HepG2 (cell line): Measurements from ENCODE around the gene ECSIT. TPM values are rescaled to one million over a fixed set of nuclear protein-coding genes. Genes with fewer than 3 reads are reported as not detected.

Experiments
- AGO1 ChIP-seq: fragments of 200-400 bp; formaldehyde crosslinking; IDR thresholded peaks from 2 replicates; pipeline ENCODE4 v1.6.1; 2017; ENCODE audit warnings: mild to moderate bottlenecking, low read depth, low read length, moderate library complexity; ENCODE audit not compliant: poor library complexity, severe bottlenecking
- KMT2A ChIP-seq: sonication (generic); formaldehyde crosslinking; IDR thresholded peaks from 2 replicates; pipeline ENCODE4 v1.4.0; 2020; ENCODE audit warnings: missing genetic modification reagents
- MAFF ChIP-seq: IDR thresholded peaks from 2 replicates; pipeline ENCODE4 v1.6.1; 2011; ENCODE audit warnings: low read depth, low read length, improper control_type of control experiment
- MED8 ChIP-seq: sonication (generic); formaldehyde crosslinking; IDR thresholded peaks from 2 replicates; pipeline ENCODE4 v1.8.1; 2023; ENCODE audit warnings: mild to moderate bottlenecking, missing genetic modification reagents; ENCODE audit not compliant: insufficient replicate concordance
- MIER3 ChIP-seq: IDR thresholded peaks from 2 replicates; pipeline ENCODE4 v1.6.1; 2016; ENCODE audit warnings: missing compliant biosample characterization, borderline replicate concordance
- PCBP1 ChIP-seq: fragments of 200-400 bp; formaldehyde crosslinking; IDR thresholded peaks from 2 replicates; pipeline ENCODE4 v1.6.1; 2017; ENCODE audit warnings: mild to moderate bottlenecking, low read depth, low read length, borderline replicate concordance
- PREB ChIP-seq: sonication (generic); formaldehyde crosslinking; IDR thresholded peaks from 2 replicates; pipeline ENCODE4 v1.4.0; 2020; ENCODE audit warnings: missing genetic modification reagents
- RELA ChIP-seq: sonication (generic); formaldehyde crosslinking; IDR thresholded peaks from 2 replicates; pipeline ENCODE4 v1.4.0; 2020; ENCODE audit warnings: missing genetic modification reagents
- SNAPC4 ChIP-seq: sonication (generic); formaldehyde crosslinking; IDR thresholded peaks from 2 replicates; pipeline ENCODE4 v1.4.0; 2020; ENCODE audit warnings: mild to moderate bottlenecking, missing genetic modification reagents
- TAF15 ChIP-seq: fragments of 200-400 bp; formaldehyde crosslinking; IDR thresholded peaks from one replicate; pipeline ENCODE4 v1.6.1; 2018; ENCODE audit warnings: mild to moderate bottlenecking, low read depth, low read length; ENCODE audit not compliant: poor library complexity, severe bottlenecking
- XBP1 ChIP-seq: sonication (generic); formaldehyde crosslinking; IDR thresholded peaks from 2 replicates; pipeline ENCODE4 v1.5.0; 2020; ENCODE audit warnings: missing genetic modification reagents
- ZKSCAN8 ChIP-seq: IDR thresholded peaks from 2 replicates; pipeline ENCODE4 v1.6.1; 2016; ENCODE audit warnings: borderline replicate concordance, missing genetic modification reagents, missing compliant biosample characterization
- ZMYM4 ChIP-seq: sonication (generic); formaldehyde crosslinking; IDR thresholded peaks from 2 replicates; pipeline ENCODE4 v1.8.1; 2023; ENCODE audit warnings: mild to moderate bottlenecking, missing genetic modification reagents
- ZNF124 ChIP-seq: sonication (generic); formaldehyde crosslinking; IDR thresholded peaks from 2 replicates; pipeline ENCODE4 v1.4.0; 2020; ENCODE audit warnings: missing genetic modification reagents
- ZNF251 ChIP-seq: sonication (generic); formaldehyde crosslinking; IDR thresholded peaks from 2 replicates; pipeline ENCODE4 v1.9.0; 2021; ENCODE audit warnings: mild to moderate bottlenecking, missing genetic modification reagents
- ZNF597 ChIP-seq: sonication (generic); formaldehyde crosslinking; IDR thresholded peaks from 2 replicates; pipeline ENCODE4 v1.5.0; 2020; ENCODE audit warnings: missing genetic modification reagents
- ZNF615 ChIP-seq: sonication (generic); formaldehyde crosslinking; IDR thresholded peaks from 2 replicates; pipeline ENCODE4 v1.5.0; 2020; ENCODE audit warnings: mild to moderate bottlenecking, missing genetic modification reagents, borderline replicate concordance
- ZNF781 ChIP-seq: sonication (generic); formaldehyde crosslinking; IDR thresholded peaks from 2 replicates; pipeline ENCODE4 v1.5.1; 2020; ENCODE audit warnings: borderline replicate concordance, mild to moderate bottlenecking, missing genetic modification reagents; ENCODE audit errors: not compliant biosample characterization
- polyA plus RNA-seq, 8 experiments: library from polyadenylated mRNA; depleted of rRNA in 3 of 8; stranded (reverse) in 7 of 8; unstranded in 1 of 8; fragments of >200 nt; fragmentation: Illumina TruSeq in 4 of 8; extraction: Trizol in 4 of 8; gene quantifications; 2 replicates each; pipeline versions ENCODE4 v1.2.1 to v1.2.3, GENCODE V29; 2011 to 2016; ENCODE audit warnings: low read depth in 4 of 8, missing spikeins in 1 of 8, mixed read lengths in 1 of 8; ENCODE audit not compliant: insufficient read depth in 1 of 8
- total RNA-seq, 5 experiments: library from RNA; depleted of rRNA; stranded (reverse); fragments of >200 nt; fragmentation: Illumina TruSeq; extraction: Trizol; gene quantifications; 2 replicates each; pipeline ENCODE4 v1.2.3, GENCODE V29; 2016; ENCODE audit warnings: low read depth in 1 of 5
- TF ChIP-seq, protein P1 (sequence below): sonication (generic); formaldehyde crosslinking; IDR thresholded peaks from 2 replicates; pipeline ENCODE4 v1.4.0; 2020; ENCODE audit warnings: mild to moderate bottlenecking, missing genetic modification reagents
- TF ChIP-seq, protein P2 (sequence below): IDR thresholded peaks from 2 replicates; pipeline ENCODE4 v1.6.1; 2016; ENCODE audit warnings: low read depth, borderline replicate concordance
- TF ChIP-seq, protein P3 (sequence below): sonication (generic); formaldehyde crosslinking; IDR thresholded peaks from 2 replicates; pipeline ENCODE4 v1.4.0; 2020; ENCODE audit warnings: mild to moderate bottlenecking, low read depth, missing genetic modification reagents

The ECSIT gene
- total and polyA plus RNA-seq, 2 of the 13 experiments (the other 11 are each of a cell fraction or from before 2014, with no cell fraction given) = 36.4 to 62.3 TPM

- TF ChIP-seq ZNF781 (CRISPR knock-in tag) = no peak
- no peak for TF ChIP-seq PCBP1
- no peak for TF ChIP-seq XBP1 (CRISPR knock-in tag)
- peak; percentile 74; the same call in 1 of the 2 replicates for TF ChIP-seq ZMYM4 (CRISPR knock-in tag)
- no peak for TF ChIP-seq ZNF597
- no peak for TF ChIP-seq ZKSCAN8 (CRISPR knock-in tag)
- 0 out of 2 replicates have a peak, but pooled peaks have one; percentile 76 for TF ChIP-seq ZNF124 (CRISPR knock-in tag)
- TF ChIP-seq PREB = 0 out of 2 replicates have a peak, but pooled peaks have one; percentile 66
- TF ChIP-seq, protein P1, sequence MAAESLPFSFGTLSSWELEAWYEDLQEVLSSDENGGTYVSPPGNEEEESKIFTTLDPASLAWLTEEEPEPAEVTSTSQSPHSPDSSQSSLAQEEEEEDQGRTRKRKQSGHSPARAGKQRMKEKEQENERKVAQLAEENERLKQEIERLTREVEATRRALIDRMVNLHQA (CRISPR knock-in tag) = no peak
- no peak for TF ChIP-seq SNAPC4
- TF ChIP-seq AGO1 = no peak
- TF ChIP-seq, protein P2, sequence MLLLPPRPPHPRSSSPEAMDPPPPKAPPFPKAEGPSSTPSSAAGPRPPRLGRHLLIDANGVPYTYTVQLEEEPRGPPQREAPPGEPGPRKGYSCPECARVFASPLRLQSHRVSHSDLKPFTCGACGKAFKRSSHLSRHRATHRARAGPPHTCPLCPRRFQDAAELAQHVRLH (CRISPR knock-in tag) = peak; percentile 76; the same call in 1 of the 2 replicates
- TF ChIP-seq ZNF251 (CRISPR knock-in tag) = no peak
- no peak; the same call in 1 of the 2 replicates for TF ChIP-seq KMT2A
- TF ChIP-seq RELA (CRISPR knock-in tag) = peak; percentile 61; the same call in 1 of the 2 replicates
- TF ChIP-seq, protein P3, sequence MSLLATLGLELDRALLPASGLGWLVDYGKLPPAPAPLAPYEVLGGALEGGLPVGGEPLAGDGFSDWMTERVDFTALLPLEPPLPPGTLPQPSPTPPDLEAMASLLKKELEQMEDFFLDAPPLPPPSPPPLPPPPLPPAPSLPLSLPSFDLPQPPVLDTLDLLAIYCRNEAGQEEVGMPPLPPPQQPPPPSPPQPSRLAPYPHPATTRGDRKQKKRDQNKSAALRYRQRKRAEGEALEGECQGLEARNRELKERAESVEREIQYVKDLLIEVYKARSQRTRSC = no peak
- no peak for TF ChIP-seq MED8 (CRISPR knock-in tag)
- no peak for TF ChIP-seq ZNF615
- peak; percentile 32; the same call in 1 of the 2 replicates for TF ChIP-seq MIER3 (CRISPR knock-in tag)
- no peak for TF ChIP-seq MAFF
- TF ChIP-seq TAF15 = no peak
These were observed 46.4 kb downstream of the ECSIT start (continued) for GRCh38 chr19:11482384-11483050.
